HG03571 (cell line): ENCODE measurements around the gene DENND1C.

ENCODE experiments used
- ATAC-seq: cut with Tn5 transposase; IDR thresholded peaks from one replicate; pipeline ENCODE4 v1.9.1; 2021; ENCODE audit not compliant: unreplicated experiment

DENND1C gene, protein sequence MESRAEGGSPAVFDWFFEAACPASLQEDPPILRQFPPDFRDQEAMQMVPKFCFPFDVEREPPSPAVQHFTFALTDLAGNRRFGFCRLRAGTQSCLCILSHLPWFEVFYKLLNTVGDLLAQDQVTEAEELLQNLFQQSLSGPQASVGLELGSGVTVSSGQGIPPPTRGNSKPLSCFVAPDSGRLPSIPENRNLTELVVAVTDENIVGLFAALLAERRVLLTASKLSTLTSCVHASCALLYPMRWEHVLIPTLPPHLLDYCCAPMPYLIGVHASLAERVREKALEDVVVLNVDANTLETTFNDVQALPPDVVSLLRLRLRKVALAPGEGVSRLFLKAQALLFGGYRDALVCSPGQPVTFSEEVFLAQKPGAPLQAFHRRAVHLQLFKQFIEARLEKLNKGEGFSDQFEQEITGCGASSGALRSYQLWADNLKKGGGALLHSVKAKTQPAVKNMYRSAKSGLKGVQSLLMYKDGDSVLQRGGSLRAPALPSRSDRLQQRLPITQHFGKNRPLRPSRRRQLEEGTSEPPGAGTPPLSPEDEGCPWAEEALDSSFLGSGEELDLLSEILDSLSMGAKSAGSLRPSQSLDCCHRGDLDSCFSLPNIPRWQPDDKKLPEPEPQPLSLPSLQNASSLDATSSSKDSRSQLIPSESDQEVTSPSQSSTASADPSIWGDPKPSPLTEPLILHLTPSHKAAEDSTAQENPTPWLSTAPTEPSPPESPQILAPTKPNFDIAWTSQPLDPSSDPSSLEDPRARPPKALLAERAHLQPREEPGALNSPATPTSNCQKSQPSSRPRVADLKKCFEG

DNA sequence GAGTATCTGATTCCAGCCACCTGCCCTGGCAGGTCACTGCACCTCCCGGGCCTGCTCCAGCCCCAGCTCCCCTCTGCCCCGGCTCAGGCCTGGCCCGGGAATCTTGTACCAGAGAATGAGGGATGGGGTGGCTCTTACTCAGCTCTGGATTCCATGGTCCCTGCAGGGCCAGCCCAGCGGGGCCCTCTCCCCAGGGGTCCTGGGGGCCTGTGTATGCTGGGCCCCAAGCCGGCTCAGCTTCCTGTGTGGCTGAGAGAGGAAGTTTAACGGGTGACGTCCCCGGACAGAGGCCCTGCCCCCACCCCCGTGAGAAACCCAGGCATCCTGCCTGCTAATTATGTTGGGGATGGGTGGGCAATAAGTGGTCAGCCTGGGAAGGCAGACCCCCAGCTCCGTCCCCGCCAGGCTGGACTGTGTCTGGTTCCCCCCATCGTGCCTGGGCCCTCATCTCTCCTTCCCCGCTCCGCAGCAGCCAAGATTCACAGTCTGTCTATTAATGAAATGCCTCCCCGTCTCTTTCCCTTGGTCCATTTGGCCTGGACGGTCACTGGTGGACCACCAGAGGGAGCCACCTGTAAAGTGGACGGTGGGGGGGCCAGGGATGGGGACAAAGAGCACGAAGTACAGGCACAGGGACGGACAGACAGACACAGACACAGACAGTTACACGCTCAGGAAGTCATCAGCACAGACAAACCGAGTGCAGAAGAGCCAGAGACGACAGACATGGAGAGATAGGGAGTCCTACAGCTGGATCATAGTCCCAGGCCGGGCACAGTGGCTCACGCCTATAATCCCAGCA, at the start of gene DENND1C:
Gene DENND1C, minus strand, starts transcription at position 247 of the 802 bp plus-strand sequence. Its CDS starts 92 bp downstream, at position 155.
- peak; percentile 62 for ATAC-seq

DNA sequence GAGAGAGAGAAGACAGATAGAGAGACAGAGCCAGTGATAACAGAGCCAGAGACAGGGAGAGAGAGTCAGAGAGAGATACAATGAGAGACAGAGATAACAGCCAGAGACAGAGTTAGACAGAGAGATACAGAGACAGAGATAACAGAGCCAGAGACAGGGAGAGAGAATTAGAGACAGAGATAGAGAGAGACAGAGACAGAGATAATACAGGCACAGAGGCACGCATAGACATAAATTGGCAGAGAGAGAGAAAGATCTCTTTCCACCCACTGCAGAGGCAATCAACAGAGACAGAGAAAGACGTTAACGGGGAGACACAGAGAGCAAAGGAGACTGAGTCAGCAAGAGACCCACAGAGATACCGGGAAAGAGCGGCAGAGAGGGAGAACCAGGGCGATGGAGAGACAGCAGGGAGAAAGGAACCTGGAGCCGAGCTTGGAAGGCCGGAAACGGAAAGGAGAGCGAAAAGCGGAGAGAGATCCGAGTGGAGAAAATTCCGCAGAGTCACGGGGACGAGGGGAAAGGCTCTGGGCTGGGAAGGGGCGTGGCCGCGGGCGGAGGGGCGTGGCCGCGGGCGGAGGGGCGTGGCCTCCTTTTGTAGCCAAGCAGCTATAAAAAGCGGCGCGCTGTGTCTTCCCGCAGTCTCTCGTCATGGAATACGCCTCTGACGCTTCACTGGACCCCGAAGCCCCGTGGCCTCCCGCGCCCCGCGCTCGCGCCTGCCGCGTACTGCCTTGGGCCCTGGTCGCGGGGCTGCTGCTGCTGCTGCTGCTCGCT, 49.0 kb upstream of the DENND1C start, which contains the start of gene TNFSF9:
Gene TNFSF9, plus strand, starts transcription at position 641 of the 777 bp plus-strand sequence. Its CDS starts 11 bp downstream, at position 652.
- peak; percentile 20 for ATAC-seq

DNA sequence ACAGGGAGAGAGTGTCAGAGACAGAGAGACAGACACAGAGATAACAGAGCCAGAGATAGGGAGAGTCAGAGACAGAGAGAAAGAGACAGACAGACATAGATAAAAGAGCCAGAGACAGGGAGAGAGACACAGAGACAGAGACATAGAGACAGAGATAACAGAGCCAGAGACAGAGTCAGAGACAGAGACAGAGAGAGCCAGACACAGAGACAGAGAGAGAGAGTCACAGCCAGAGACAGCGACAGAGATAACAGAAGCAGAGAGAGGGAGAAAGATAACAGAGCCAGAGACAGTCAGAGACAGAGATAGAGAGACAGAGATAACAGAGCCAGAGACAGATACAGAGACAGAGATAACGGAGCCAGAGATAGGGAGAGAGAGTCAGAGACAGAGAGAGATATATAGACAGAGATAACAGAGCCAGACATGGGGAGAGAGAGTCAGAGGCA, 48.4 kb upstream of the DENND1C start:
- no peak for ATAC-seq

- ATAC-seq, result no peak
These were observed 47.8 kb upstream of the DENND1C start for GRCh38 chr19:6529351-6529750.

GRCh38 chr19:6528544-6529121, 47.0 kb upstream of the DENND1C start:
- peak; percentile 7 for ATAC-seq

DNA sequence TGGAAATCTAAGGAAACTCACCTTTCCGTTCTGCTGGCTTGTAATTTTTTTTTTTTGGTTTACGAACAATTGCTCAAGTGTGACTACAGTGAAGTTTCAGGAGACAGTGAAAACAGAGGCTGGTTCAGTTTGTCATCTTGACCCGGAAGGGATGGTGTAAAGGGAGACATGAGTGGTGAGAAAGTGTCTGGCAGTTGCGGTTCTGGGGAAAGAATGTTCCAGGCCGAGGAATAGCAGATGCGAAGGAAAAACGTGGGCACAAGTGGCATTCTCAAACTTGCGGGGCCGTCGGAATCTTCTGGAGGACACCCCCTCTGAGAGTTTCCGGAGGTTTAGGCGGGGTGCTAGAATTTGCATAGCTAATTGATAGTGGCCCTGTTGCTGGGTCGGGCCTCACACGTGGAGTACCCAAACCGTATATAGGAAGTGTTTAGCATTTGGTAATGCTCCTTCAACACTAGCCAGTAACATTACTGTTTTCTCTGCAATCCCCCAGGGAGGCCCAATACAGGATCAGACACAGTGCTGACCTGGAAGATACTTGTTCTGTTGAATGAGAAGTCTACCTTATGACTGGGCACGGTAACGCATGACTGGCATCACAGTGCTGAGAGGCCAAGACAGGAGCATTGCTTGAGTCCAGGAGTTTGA, 46.4 kb upstream of the DENND1C start:
- peak; percentile 49 for ATAC-seq

DNA sequence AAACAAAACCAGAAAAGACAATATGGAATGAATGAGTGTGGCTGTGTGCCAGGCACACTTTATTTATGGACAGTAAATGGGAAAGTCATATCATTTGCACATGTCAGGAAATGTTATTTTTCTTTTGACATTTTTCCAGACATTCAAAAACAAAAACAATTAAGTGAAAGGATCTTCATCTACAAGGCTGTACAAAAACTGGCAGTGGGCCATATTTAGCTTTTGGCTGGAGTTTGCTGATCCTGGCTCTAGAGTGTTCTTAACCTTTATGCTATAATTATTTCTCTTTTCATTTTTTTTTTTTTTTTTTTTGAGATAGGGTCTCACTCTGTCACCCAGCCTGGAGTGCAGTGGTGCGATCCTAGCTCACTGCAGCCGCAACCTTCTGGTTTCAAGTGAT, 42.7 kb upstream of the DENND1C start:
- no peak for ATAC-seq

GRCh38 chr19:6522712-6523111, 41.1 kb upstream of the DENND1C start:
- no peak for ATAC-seq

- ATAC-seq, result peak; percentile 39
These were observed 40.4 kb upstream of the DENND1C start for GRCh38 chr19:6521718-6522646.

DNA sequence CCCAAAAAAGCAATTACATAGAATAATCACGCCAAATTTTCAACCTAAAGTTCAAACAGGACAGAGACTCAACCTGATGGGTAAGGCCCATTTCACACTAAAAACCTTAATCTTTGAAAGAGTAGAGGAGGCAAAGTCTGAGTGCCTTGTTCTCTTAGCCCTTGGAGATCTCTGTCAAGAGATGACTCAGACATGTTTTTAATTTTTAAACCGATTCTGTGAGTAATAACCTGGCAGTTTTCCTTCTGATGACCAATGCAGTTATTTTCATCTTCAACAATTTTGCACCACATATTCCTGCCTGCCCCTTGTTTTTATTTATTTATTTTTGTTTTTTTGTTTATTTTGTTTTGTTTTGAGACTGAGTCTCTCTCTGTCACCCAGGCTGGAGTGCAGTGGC, 37.7 kb upstream of the DENND1C start:
- no peak for ATAC-seq

GRCh38 chr19:6518145-6518911, 36.7 kb upstream of the DENND1C start:
- no peak for ATAC-seq

DNA sequence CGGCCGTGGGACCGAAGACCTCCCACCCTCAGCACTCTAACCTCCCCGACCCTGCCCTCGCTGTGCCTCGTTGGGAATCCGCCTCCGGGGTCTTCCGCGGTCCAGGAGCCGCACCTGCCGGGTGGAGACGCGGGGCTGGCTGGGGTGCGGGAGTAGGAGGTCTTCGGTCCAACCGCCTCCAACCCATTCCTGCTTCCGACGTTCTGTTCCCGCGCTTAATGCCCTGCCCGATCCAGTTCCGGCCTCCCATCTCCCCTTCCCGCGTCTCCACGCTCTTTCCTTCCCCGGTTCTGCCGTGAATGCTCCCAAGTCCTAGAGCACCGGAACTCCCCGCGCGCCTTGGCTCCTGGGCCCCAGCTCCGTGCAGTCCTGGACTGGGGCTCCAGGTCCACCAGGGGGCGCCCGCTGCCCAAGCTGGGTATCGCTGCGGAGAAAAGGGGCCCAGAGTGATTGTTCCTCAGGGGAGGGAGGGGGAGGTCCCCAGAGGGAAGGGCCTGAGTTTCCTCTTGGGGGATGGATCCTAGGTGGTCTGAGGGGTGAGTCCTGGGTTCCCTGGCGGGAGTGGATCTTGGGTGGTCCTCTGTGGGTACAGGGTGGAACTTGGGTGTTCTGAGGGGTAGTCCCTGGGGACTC, 35.2 kb upstream of the DENND1C start:
- ATAC-seq, result peak; percentile 35

DNA sequence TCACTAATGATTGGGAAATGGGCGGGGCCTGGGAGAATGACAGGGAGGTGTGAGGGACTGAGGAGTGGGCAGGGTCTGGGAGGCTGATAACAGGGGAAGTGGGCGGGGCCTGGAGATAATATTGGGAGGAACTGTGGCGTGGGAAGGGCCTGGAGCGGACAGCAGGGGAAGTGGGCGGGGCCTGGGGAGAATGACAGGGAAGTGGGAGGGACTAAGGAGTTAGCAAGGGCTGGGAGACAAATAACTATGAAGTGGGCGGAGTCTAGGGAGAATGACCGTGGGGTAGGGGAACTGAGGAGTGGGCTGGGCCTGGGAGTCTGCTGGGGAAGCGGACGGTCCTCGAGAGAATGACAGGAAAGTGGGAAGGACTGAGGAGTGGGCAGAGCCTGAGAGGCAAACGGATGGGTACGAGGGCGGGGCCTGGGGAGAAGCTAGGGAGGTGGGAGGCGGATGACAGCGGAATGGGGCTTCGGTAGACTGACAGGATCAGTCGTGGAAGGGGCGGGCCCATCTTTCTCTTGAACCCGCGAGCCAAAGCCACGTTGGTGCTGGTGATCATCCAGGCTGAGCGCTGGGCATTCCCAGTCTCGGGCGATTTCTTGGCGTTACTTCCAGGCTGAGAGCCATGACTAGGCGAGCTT, 34.6 kb upstream of the DENND1C start:
- ATAC-seq, result peak; percentile 19

DNA sequence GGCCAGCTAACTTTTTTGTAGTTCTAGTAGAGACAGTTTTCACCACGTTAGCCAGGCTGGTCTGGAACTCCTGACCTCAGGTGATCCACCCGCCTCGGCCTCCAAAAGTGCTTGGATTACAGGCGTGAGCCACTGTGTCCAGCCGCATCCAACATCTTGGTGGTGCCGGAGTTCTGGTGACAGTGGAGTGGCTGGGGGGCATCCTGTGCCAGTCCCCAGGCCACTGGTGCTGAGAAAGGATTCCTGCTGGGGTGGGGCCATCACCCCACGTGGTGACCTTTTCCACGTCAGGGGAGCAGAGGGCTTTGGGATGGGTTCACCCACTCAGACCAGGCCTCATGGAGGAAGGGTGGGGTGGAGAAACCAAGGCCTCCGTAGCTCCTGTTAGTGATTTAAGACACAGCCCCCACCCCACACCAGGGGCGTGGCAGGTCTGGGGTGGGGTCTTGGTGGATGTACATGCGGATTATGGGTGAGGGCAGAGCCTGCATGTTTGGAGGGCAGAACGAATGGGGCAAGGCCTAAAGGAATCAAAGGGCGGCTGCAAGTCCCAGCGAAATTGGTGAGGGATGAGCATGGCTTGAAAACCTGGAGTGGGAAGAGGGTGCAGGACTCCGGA, 33.4 kb upstream of the DENND1C start:
- no peak for ATAC-seq

DNA sequence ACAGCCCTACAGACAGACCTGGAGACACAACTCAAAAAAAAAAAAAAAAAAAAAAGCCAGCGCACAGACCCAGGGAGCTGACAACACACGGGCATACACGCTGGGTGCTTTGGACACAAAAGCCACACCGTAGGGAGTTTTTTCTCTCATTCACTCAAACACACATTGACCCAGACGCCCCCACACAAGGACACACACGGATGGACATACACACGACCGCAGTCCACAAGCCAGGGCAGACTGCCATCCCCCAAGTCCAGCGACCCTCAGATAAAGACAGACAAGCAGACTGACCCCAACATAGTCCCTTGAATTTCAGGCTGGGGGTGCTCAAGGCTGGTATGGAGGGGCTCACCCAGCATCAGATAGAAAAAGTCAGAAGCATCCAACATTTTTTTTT, 32.5 kb upstream of the DENND1C start:
- ATAC-seq, result no peak

- ATAC-seq, result no peak
These were observed 29.0 kb upstream of the DENND1C start for GRCh38 chr19:6510618-6511017.
